GM12891 (cell line): Measurements from ENCODE around the gene KCNK4.

Experiments
- DNase-seq: peaks from one replicate; pipeline ENCODE4 v3.0.0; 2011; ENCODE audit warnings: low spot score; ENCODE audit not compliant: insufficient read length
- FAIRE-seq: peaks from 2 replicates; lab custom pipeline; 2011; peaks lifted over from hg19 to GRCh38; lab: Jason Lieb, UNC
- PAX5 ChIP-seq: IDR thresholded peaks from 2 replicates; pipeline ENCODE4 v1.6.1; 2011; ENCODE audit warnings: low read length, moderate library complexity, mild to moderate bottlenecking; ENCODE audit not compliant: insufficient read depth, severe bottlenecking
- POLR2A ChIP-seq: IDR thresholded peaks from 2 replicates; pipeline ENCODE4 v1.6.1; 2011; ENCODE audit warnings: low read depth, low read length, control low read depth
- POLR2AphosphoS5 ChIP-seq: IDR thresholded peaks from 2 replicates; pipeline ENCODE4 v1.6.1; 2011; ENCODE audit warnings: low read depth, low read length, control low read depth
- POU2F2 ChIP-seq: IDR thresholded peaks from 2 replicates; pipeline ENCODE4 v1.6.1; 2011; ENCODE audit warnings: low read depth, mild to moderate bottlenecking, control low read depth, low read length, moderate library complexity
- SPI1 ChIP-seq: IDR thresholded peaks from 2 replicates; pipeline ENCODE4 v1.6.1; 2011; ENCODE audit warnings: low read depth, low read length, control low read depth
- TAF1 ChIP-seq: IDR thresholded peaks from 2 replicates; pipeline ENCODE4 v1.6.1; 2011; ENCODE audit warnings: low read depth, low read length, control low read depth

KCNK4 gene

DNA sequence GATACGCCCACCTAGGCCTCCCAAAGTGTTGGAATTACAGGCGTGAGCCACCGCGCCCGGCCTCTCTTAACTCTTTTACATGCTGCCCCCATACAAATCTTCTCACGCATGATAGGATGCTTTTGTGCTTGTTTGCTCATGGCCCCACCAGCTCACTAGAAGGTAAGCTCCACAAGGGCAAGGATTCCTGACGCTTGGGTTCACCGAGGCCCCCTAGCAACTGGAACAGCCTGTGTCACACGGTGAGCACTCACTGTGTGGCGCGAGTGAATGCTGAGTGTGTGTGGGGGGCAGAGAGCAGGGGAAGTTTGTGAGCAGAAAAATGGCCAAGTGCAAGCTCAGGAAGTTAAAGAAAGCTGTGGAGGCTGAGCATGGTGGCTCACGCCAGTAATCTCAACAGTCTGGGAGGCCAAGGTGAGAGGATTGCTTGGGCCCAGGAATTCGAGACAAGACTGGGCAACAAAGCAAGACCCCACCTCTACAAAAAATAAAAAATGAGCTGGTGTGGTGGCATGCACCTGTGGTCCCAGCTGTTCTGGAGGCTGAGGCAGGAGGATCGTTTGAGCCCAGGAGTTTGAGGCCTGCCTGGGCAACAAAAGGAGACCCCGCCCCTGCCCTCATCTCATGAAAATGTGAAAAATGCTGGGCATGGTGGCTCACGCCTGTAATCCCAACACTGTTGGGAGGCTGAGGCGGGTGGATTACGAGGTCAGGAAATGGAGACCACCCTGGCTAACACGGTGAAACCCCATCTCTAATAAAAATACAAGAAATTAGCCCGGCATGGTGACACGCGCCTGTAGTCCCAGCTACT, 8.9 kb upstream of the KCNK4 start:
- no peak for TF ChIP-seq POLR2AphosphoS5
- no peak for TF ChIP-seq POLR2A
- no peak for TF ChIP-seq PAX5
- no peak for TF ChIP-seq TAF1
- TF ChIP-seq POU2F2, result no peak
- TF ChIP-seq SPI1, result no peak
- no peak for DNase-seq
- no peak for FAIRE-seq

DNA sequence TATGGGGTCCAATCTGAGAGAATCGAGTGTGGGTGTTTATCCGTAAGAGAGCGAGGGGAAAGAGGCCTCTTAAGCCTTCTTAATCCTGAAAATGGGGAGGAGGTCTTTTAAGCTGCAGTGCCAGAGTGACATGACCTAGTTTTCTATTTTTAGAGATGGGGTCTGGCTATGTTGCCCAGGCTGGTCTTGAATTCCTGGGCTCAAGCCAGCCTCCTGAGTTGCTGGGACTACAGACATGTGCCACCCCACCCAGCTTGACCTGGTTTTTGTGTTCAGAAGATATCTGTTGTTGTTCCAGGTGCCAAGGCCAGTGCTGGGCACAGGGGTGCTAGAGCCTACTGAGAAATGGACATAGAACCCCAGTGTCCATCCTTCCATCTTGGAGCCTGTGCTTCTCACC, 8.0 kb upstream of the KCNK4 start:
- FAIRE-seq (no peak), DNase-seq (no peak)
- no peak for TF ChIP-seq TAF1
- TF ChIP-seq POLR2AphosphoS5, result no peak
- no peak for TF ChIP-seq PAX5
- TF ChIP-seq POLR2A, result no peak
- no peak for TF ChIP-seq SPI1
- TF ChIP-seq POU2F2, result no peak

DNA sequence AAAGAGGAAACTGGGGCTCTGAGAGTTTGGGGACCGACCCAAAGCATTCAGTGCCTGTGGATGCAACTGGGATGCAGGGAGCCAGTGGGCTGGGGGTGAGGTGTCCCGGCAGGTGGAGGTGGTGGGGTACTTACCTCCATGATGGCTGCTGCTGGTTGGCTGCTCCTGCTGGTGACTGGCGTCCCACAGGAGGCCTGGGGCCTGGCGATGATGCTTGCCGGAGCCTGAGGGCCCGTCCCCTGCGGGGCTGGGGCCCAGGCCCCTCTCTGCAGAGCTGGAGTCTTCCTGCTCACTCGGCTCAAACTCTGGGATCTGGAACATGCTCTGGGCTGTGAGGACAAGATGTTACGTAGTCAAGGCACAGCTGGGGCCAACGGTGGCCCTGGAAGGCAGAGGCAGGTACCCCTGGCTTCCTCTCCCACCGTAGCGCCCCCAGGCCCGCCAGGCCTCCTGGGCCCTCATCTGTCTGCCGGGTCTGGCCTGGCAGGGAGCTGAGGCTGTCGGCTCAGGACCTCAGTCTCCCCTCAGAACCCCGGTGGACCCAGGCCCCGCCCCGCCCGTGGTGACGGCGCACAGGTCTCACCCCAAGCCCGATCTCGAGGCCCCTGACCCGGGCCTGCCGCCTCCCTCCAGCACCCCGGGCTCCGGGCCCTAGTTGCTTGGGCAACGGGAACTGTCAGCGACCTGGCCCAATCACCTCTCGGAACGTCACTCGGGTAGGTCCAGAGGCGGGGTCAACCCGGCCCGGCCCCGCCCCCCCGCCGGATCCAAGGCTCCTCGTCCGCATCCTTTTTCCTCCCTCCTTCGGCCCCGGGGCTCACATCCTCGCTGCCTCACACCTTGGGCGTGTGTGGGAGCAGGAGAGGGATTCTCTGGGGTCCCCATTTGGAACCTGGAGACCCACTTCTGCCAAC, 6.8 kb upstream of the KCNK4 start, which contains the start of gene BAD:
Gene BAD (minus strand): TSS at position 618 of the 914 bp plus-strand sequence. CDS start 297 bp downstream, at position 321.
- FAIRE-seq (no peak), DNase-seq (peak; percentile 100)
- TF ChIP-seq POLR2AphosphoS5 (peak; percentile 9; the same call in 1 of the 2 replicates), PAX5 (no peak)

- TF ChIP-seq PAX5, result no peak
- TF ChIP-seq POLR2AphosphoS5, result 0 out of 2 replicates have a peak, but pooled peaks have one; percentile 7
- peak; percentile 97 for DNase-seq
- peak; percentile 99 for FAIRE-seq
Observed at GRCh38 chr11:64284962-64285884, 5.9 kb upstream of the KCNK4 start, which contains the start of gene GPR137. Gene GPR137, plus strand, starts transcription at chr11:64285848. Its CDS starts 677 bp downstream, at chr11:64286525.

- TF ChIP-seq PAX5 (no peak), POU2F2 (no peak)
- FAIRE-seq (peak; percentile 72), DNase-seq (no peak)
Observed at GRCh38 chr11:64285885-64286800, 5.0 kb upstream of the KCNK4 start.

DNA sequence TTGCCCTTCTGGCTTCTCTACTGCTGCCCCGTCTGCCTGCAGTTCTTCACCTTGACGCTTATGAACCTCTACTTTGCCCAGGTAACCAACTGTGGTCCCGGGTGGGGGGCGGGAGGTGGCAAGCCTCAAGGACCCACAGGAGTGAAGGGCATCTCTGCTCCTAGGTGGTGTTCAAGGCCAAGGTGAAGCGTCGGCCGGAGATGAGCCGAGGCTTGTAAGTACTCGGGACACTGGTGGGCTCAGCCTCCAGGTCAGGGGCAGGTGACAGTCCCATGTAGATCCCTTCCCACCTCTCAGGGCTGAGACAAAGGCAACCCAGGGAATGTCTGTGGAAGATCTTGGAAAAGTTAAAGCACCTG, 4.3 kb upstream of the KCNK4 start:
- no peak for TF ChIP-seq POLR2AphosphoS5
- no peak for TF ChIP-seq POLR2A
- TF ChIP-seq SPI1, result no peak
- DNase-seq, result no peak
- no peak for FAIRE-seq

GRCh38 chr11:64287676-64288352, 3.3 kb upstream of the KCNK4 start:
- DNase-seq, result no peak
- TF ChIP-seq POLR2A (no peak), TAF1 (no peak), PAX5 (no peak), POU2F2 (no peak), POLR2AphosphoS5 (no peak), SPI1 (no peak)
- no peak for FAIRE-seq

GRCh38 chr11:64288353-64288750, 2.8 kb upstream of the KCNK4 start:
- TF ChIP-seq TAF1 (no peak), POLR2AphosphoS5 (no peak), POLR2A (no peak), PAX5 (no peak), SPI1 (no peak), POU2F2 (no peak)
- FAIRE-seq (no peak), DNase-seq (no peak)
